B cell (primary cell): ENCODE results near the gene SNX14. TPM values are rescaled to one million over a fixed set of nuclear protein-coding genes. Genes with fewer than 3 reads are reported as not detected.

Experiments
- ATAC-seq: fragments of 200-7000 bp; cut with Tn5 transposase; one replicate; pipeline ENCODE4 v1.10.0; 2021; ENCODE audit warnings: low read depth, mild to moderate bottlenecking, moderate number of reproducible peaks, moderate library complexity
- CTCF ChIA-PET: fragments of 350-600 bp; sonication (Branson Sonifier 250); formaldehyde crosslinking; loops from one replicate; lab custom pipeline; 2021; ENCODE audit warnings: antibody characterized with exemption, inconsistent platforms; lab: Charles Lee
- POLR2A ChIA-PET: fragments of 350-600 bp; sonication (Branson Sonifier 250); formaldehyde crosslinking; loops from one replicate; lab custom pipeline; 2021; ENCODE audit warnings: antibody characterized with exemption; lab: Charles Lee
- DNase-seq: peaks from one replicate; pipeline ENCODE4 v3.0.0; 2013
- H2AFZ ChIP-seq: 2 replicates; pipeline ENCODE4 v1.6.1; 2012; ENCODE audit warnings: mild to moderate bottlenecking, low read depth, low read length; ENCODE audit not compliant: insufficient read depth, poor library complexity, severe bottlenecking
- H3K27ac ChIP-seq, 2 donors: 1 replicate in 1 of 2; 2 replicates in 1 of 2; pipeline ENCODE4 v1.5.1; 2012 to 2013; ENCODE audit warnings: low read length in 2 of 2, mild to moderate bottlenecking in 2 of 2, moderate library complexity in 1 of 2
- H3K27me3 ChIP-seq, 4 experiments: fragments of 200-600 bp in 1 of 4; sonication (generic) in 1 of 4; replicated peaks in 1 of 4; 1 replicate in 2 of 4; 2 replicates in 2 of 4; pipeline versions ENCODE4 v1.6.1 to v1.7.0; 2013 to 2016; ENCODE audit warnings: low read length in 3 of 4, mild to moderate bottlenecking in 2 of 4, mixed read lengths in 1 of 4, moderate library complexity in 1 of 4; ENCODE audit not compliant: insufficient read depth in 4 of 4, control insufficient read depth in 3 of 4; ENCODE audit errors: control extremely low read depth in 1 of 4
- H3K36me3 ChIP-seq, 2 experiments: replicated peaks in 1 of 2; 1 replicate in 1 of 2; 2 replicates in 1 of 2; pipeline versions ENCODE4 v1.6.1 to v1.7.1; 2013; ENCODE audit warnings: low read length in 1 of 2; ENCODE audit not compliant: insufficient read depth in 2 of 2, control insufficient read depth in 1 of 2; ENCODE audit errors: control extremely low read depth in 1 of 2, extremely low read depth in 1 of 2
- H3K4me1 ChIP-seq, 2 donors: fragments of 200-600 bp in 1 of 2; sonication (generic) in 1 of 2; 1 replicate in 1 of 2; 2 replicates in 1 of 2; pipeline versions ENCODE4 v1.5.1 to v1.6.1; 2013 to 2017; ENCODE audit warnings: low read length in 2 of 2; ENCODE audit not compliant: control insufficient read depth in 2 of 2, insufficient read depth in 2 of 2
- H3K4me2 ChIP-seq: replicated peaks from 2 replicates; pipeline ENCODE3; 2012; ENCODE audit warnings: mild to moderate bottlenecking, low read depth, low read length; ENCODE audit not compliant: poor library complexity, severe bottlenecking
- H3K4me3 ChIP-seq, 5 experiments: fragments of 200-600 bp in 1 of 5; sonication (generic) in 1 of 5; 1 replicate in 3 of 5; 2 replicates in 2 of 5; pipeline versions ENCODE4 v1.5.1 to v1.7.0; 2011 to 2016; ENCODE audit warnings: low read length in 4 of 5, mild to moderate bottlenecking in 4 of 5, low read depth in 2 of 5, control low read depth in 1 of 5, moderate library complexity in 1 of 5; ENCODE audit not compliant: insufficient read depth in 1 of 5; ENCODE audit errors: control extremely low read depth in 1 of 5, extremely low read depth in 1 of 5
- H3K79me2 ChIP-seq: fragments of 200-600 bp; sonication (generic); one replicate; pipeline ENCODE4 v1.6.0; 2016; ENCODE audit warnings: low read length; ENCODE audit not compliant: control insufficient read depth, insufficient read depth
- H3K9ac ChIP-seq: fragments of 200-600 bp; sonication (generic); 2 replicates; pipeline ENCODE4 v1.6.1; 2017; ENCODE audit warnings: mild to moderate bottlenecking, low read length, moderate library complexity
- H3K9me3 ChIP-seq, 3 donors: one replicate each; pipeline versions ENCODE4 v1.6.1 to v1.7.1; 2013; ENCODE audit warnings: low read length in 2 of 3; ENCODE audit not compliant: control insufficient read depth in 2 of 3, insufficient read depth in 1 of 3; ENCODE audit errors: control extremely low read depth in 1 of 3
- H4K20me1 ChIP-seq: 2 replicates; pipeline ENCODE4 v1.6.0; 2012; ENCODE audit warnings: mild to moderate bottlenecking, low read length; ENCODE audit not compliant: insufficient read depth, control insufficient read depth, poor library complexity, severe bottlenecking
- H3K27ac Mint-ChIP-seq: one replicate; pipeline ENCODE4 v1.8.0; 2021; ENCODE audit warnings: mixed read lengths
- H3K27me3 Mint-ChIP-seq: one replicate; pipeline ENCODE4 v1.8.0; 2021; ENCODE audit warnings: mixed read lengths
- H3K4me1 Mint-ChIP-seq: one replicate; pipeline ENCODE4 v1.8.0; 2021; ENCODE audit warnings: mixed read lengths
- H3K4me3 Mint-ChIP-seq: one replicate; pipeline ENCODE4 v1.8.0; 2021; ENCODE audit warnings: mixed read lengths
- H3K9me3 Mint-ChIP-seq: one replicate; pipeline ENCODE4 v1.8.0; 2022; ENCODE audit warnings: mixed read lengths; ENCODE audit not compliant: insufficient read depth
- CTCF ChIP-seq: fragments of 200-600 bp; IDR thresholded peaks from one replicate; pipeline ENCODE4 v1.8.0; 2022; ENCODE audit warnings: antibody characterized with exemption, mild to moderate bottlenecking
- EZH2 ChIP-seq: IDR thresholded peaks from 2 replicates; pipeline ENCODE4 v1.6.1; 2012; ENCODE audit warnings: borderline replicate concordance, low read depth, mild to moderate bottlenecking, moderate library complexity, low read length; ENCODE audit not compliant: insufficient read depth, poor library complexity, severe bottlenecking
- WGBS: methylation state at CpG from one replicate; pipeline ENCODE4 v1.1.5; 2013; ENCODE audit warnings: missing lambda C conversion rate; ENCODE audit not compliant: insufficient coverage; 5-methylcytosine and 5-hydroxymethylcytosine counted together
- intact Hi-C: fragments of 100-400 bp; cut with micrococcal nuclease; formaldehyde crosslinking; loops from one replicate; pipeline ENCODE4 v1.10.0; 2022
- polyA plus RNA-seq: library from polyadenylated mRNA; depleted of rRNA; stranded (reverse); fragments of >200 nt; gene quantifications from 2 replicates; pipeline ENCODE4 v1.2.3, GENCODE V29; 2012
- total RNA-seq, 2 donors: library from RNA; stranded (reverse); fragments of 120-200 nt in 1 of 2; gene quantifications; 1 replicate in 1 of 2; 2 replicates in 1 of 2; pipeline versions ENCODE4 v1.2.3 to v1.2.4, GENCODE V29; 2013 to 2022

The SNX14 gene
- total and polyA plus RNA-seq, 2 donors (not counting 1 experiment from before 2014, with no cell fraction given) = 36.9 to 80.0 TPM

GRCh38 chr6:85581572-85581971, 12.1 kb downstream of the SNX14 start:
- H3K27me3 ChIP-seq = no peaks in the 10 kb centered on the region
- ChIA-PET POLR2A (no interaction called here), CTCF (no interaction called here)
- TF ChIP-seq CTCF = no peak
- no peak for TF ChIP-seq EZH2
- H3K79me2 ChIP-seq = peaks cover 99% of the 10 kb centered on the region
- intact Hi-C loops = no loop called here
- no peak overlapping the region for H3K4me3 ChIP-seq
- no peak overlapping the region for H3K27ac ChIP-seq
- DNase-seq = no peak
- Mint-ChIP-seq H3K4me1 (peaks cover 29% of the 10 kb centered on the region), H3K27ac (no peak overlapping the region), H3K27me3 (no peaks in the 10 kb centered on the region), H3K9me3 (peaks cover 9% of the 10 kb centered on the region), H3K4me3 (no peak overlapping the region)
- H3K4me2 ChIP-seq = no peak overlapping the region
- peaks cover 0 to 8% of the 10 kb centered on the region in 2 experiments for H3K36me3 ChIP-seq
- peaks cover 61% of the 10 kb centered on the region for H4K20me1 ChIP-seq
- peaks cover 0 to 7% (median 0%) of the 10 kb centered on the region in 3 donors for H3K9me3 ChIP-seq
- no peaks in the 10 kb centered on the region for H3K4me1 ChIP-seq
- no peak for ATAC-seq
- no peak overlapping the region for H2AFZ ChIP-seq
- H3K9ac ChIP-seq = no peak overlapping the region

GRCh38 chr6:85580878-85581267, 12.8 kb downstream of the SNX14 start:
- TF ChIP-seq EZH2 = no peak
- no peak for TF ChIP-seq CTCF
- Mint-ChIP-seq H3K4me3 (no peak overlapping the region), H3K4me1 (peaks cover 26% of the 10 kb centered on the region), H3K27ac (no peak overlapping the region), H3K9me3 (peaks cover 9% of the 10 kb centered on the region), H3K27me3 (no peaks in the 10 kb centered on the region)
- ATAC-seq (no peak), DNase-seq (no peak)
- POLR2A ChIA-PET = no interaction called here
- H2AFZ ChIP-seq = no peak overlapping the region
- H3K4me1 ChIP-seq = no peaks in the 10 kb centered on the region
- peaks cover 100% of the 10 kb centered on the region for H3K79me2 ChIP-seq
- H3K4me3 ChIP-seq = no peak overlapping the region
- H3K9ac ChIP-seq = no peak overlapping the region
- H3K27ac ChIP-seq = no peak overlapping the region
- intact Hi-C loops = no loop called here
- H3K4me2 ChIP-seq = no peak overlapping the region
- peaks cover 0 to 7% (median 0%) of the 10 kb centered on the region in 3 donors for H3K9me3 ChIP-seq
- no peaks in the 10 kb centered on the region for H3K27me3 ChIP-seq
- WGBS = no CpG with 5 or more reads among the region's 1 CpG
- peaks cover 66% of the 10 kb centered on the region for H4K20me1 ChIP-seq
- CTCF ChIA-PET = no interaction called here
- peaks cover 0 to 8% of the 10 kb centered on the region in 2 experiments for H3K36me3 ChIP-seq
